ENCODE measurements around the gene RPL7A. TPM values are rescaled to one million over a fixed set of nuclear protein-coding genes. Genes with fewer than 3 reads are reported as not detected.
A peak's percentile ranks its signal among the peaks of the same experiment; 100 is the strongest.

RPL7A gene
- total and polyA plus RNA-seq, 2 of the 13 experiments (the other 11 are each of a cell fraction or from before 2014, with no cell fraction given) = 2,401 to 2,938 TPM

GRCh38 chr9:133335924-133336811, 11.8 kb upstream of the RPL7A start, which contains the start of gene SURF6 (continued):
- TF ChIP-seq ZBTB10 (CRISPR knock-in tag; IDR thresholded peaks at IDR 0.05; ENCODE audit: borderline replicate concordance) (no peak; the same call in 1 of the 2 replicates), SAFB2 (CRISPR knock-in tag; IDR thresholded peaks at IDR 0.05; ENCODE audit: borderline replicate concordance, low read depth) (peak; percentile 88; the same call in 1 of the 2 replicates), RARG (CRISPR knock-in tag; IDR thresholded peaks at IDR 0.05; ENCODE audit: low read depth) (no peak), BORCS8-MEF2B (CRISPR knock-in tag; IDR thresholded peaks at IDR 0.05) (peak; percentile 90), BRD4 (CRISPR knock-in tag; IDR thresholded peaks at IDR 0.05) (0 out of 2 replicates have a peak, but pooled peaks have one; percentile 46), ZNF674 (CRISPR knock-in tag; IDR thresholded peaks at IDR 0.05; ENCODE audit: low read depth) (no peak; the same call in 1 of the 2 replicates), RXRB (CRISPR knock-in tag; IDR thresholded peaks at IDR 0.05; ENCODE audit: borderline replicate concordance) (peak; percentile 86), MZF1 (CRISPR knock-in tag; IDR thresholded peaks at IDR 0.05; ENCODE audit: borderline replicate concordance) (no peak), MTA3 (CRISPR knock-in tag; IDR thresholded peaks at IDR 0.05) (no peak), SP5 (CRISPR knock-in tag; IDR thresholded peaks at IDR 0.05; ENCODE audit: borderline replicate concordance, low read depth) (peak; percentile 84), CHD2 (IDR thresholded peaks at IDR 0.05; ENCODE audit: low read depth, low read length) (peak; percentile 63; the same call in 1 of the 2 replicates), RORA (CRISPR knock-in tag; IDR thresholded peaks at IDR 0.05) (no peak), ETS1 (CRISPR knock-in tag; IDR thresholded peaks at IDR 0.05) (no peak), ZNF605 (CRISPR knock-in tag; IDR thresholded peaks at IDR 0.05) (peak; percentile 97), PTBP1 (IDR thresholded peaks at IDR 0.05; ENCODE audit: low read depth, low read length, poor library complexity, severe bottlenecking) (peak; percentile 83), ZNF337 (CRISPR knock-in tag; IDR thresholded peaks at IDR 0.05; ENCODE audit: borderline replicate concordance, low read depth) (peak; percentile 79; the same call in 1 of the 2 replicates), CBX2 (IDR thresholded peaks at IDR 0.05; ENCODE audit: low read depth, low read length) (no peak), CBX2 (CRISPR knock-in tag; IDR thresholded peaks at IDR 0.05; ENCODE audit: low read depth) (no peak), MIXL1 (CRISPR knock-in tag; IDR thresholded peaks at IDR 0.05) (peak; percentile 85), SNRNP70 (IDR thresholded peaks at IDR 0.05; ENCODE audit: low read depth, low read length) (no peak), ZNF773 (CRISPR knock-in tag; IDR thresholded peaks at IDR 0.05; ENCODE audit: borderline replicate concordance) (no peak; the same call in 1 of the 2 replicates), SALL1 (CRISPR knock-in tag; IDR thresholded peaks at IDR 0.05) (peak; percentile 88), ZNF260 (CRISPR knock-in tag; IDR thresholded peaks at IDR 0.05; ENCODE audit: borderline replicate concordance, low read depth) (no peak), MAF1 (CRISPR knock-in tag; IDR thresholded peaks at IDR 0.05; ENCODE audit: borderline replicate concordance) (peak; percentile 84; the same call in 1 of the 2 replicates)

All from HepG2 (cell line).